ENCODE measurements around the gene NHSL2. TPM values are rescaled to one million over a fixed set of nuclear protein-coding genes. Genes with fewer than 3 reads are reported as not detected.

Gene NHSL2
- total RNA-seq, 1 experiment from 2014 or later = 0.29 TPM

GRCh38 chrX:72023071-72023470 is 112.4 kb downstream of the NHSL2 start:
- Histone ChIP-seq H3K9me3 (replicated peaks) (no peaks in the 10 kb centered on the region), H3K4me3 (no peak overlapping the region), H3K36me3 (no peaks in the 10 kb centered on the region), H3K27me3 (replicated peaks) (no peaks in the 10 kb centered on the region), H3K4me1 (replicated peaks) (peaks cover 8% of the 10 kb centered on the region), H3K27ac (no peak overlapping the region)
- no peak for DNase-seq (ENCODE audit: low read depth in 1 of 2, low spot score in 2 of 2)

DNA sequence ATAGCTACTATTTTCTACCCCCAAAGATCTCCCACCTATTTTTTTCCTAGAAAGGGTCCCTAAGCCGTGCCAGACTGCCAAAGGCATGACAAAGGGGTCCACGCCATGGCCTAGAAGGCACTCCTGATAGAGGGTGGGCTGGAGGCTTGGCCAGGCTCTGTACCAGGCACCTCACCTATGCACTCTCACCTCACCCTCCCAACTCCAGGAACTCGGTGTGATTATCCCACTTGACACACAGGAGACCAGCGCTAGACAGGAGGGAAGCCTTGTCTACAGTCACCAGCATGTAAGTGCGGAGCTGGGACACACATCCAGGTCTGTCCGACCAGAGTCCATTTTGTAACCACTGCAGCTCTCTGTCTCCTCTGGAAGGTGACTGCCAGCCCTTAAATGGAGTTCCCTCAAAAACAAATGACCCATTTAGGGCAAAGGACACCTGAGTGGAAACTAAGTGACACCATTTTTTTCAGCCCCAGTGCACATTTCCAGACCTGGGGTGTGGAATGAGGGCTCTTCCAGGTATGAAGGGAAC is 114.7 kb downstream of the NHSL2 start:
- no peaks in the 10 kb centered on the region for H3K36me3 ChIP-seq
- no peak for DNase-seq (ENCODE audit: low read depth in 1 of 2, low spot score in 2 of 2)
- H3K9me3 ChIP-seq (replicated peaks) = no peaks in the 10 kb centered on the region
- H3K4me1 ChIP-seq (replicated peaks) = peaks cover 20% of the 10 kb centered on the region
- H3K27me3 ChIP-seq (replicated peaks) = no peaks in the 10 kb centered on the region
- H3K27ac ChIP-seq = no peak overlapping the region
- no peak overlapping the region for H3K4me3 ChIP-seq

- H3K4me1 ChIP-seq (replicated peaks) = peaks cover 24% of the 10 kb centered on the region
- H3K27me3 ChIP-seq (replicated peaks) = no peaks in the 10 kb centered on the region
- H3K36me3 ChIP-seq = no peaks in the 10 kb centered on the region
- no peak for DNase-seq (ENCODE audit: low read depth in 1 of 2, low spot score in 2 of 2)
- H3K9me3 ChIP-seq (replicated peaks) = no peaks in the 10 kb centered on the region
- H3K27ac ChIP-seq = no peak overlapping the region
- H3K4me3 ChIP-seq = no peak overlapping the region
These were observed 115.8 kb downstream of the NHSL2 start for GRCh38 chrX:72026341-72027023.

DNA sequence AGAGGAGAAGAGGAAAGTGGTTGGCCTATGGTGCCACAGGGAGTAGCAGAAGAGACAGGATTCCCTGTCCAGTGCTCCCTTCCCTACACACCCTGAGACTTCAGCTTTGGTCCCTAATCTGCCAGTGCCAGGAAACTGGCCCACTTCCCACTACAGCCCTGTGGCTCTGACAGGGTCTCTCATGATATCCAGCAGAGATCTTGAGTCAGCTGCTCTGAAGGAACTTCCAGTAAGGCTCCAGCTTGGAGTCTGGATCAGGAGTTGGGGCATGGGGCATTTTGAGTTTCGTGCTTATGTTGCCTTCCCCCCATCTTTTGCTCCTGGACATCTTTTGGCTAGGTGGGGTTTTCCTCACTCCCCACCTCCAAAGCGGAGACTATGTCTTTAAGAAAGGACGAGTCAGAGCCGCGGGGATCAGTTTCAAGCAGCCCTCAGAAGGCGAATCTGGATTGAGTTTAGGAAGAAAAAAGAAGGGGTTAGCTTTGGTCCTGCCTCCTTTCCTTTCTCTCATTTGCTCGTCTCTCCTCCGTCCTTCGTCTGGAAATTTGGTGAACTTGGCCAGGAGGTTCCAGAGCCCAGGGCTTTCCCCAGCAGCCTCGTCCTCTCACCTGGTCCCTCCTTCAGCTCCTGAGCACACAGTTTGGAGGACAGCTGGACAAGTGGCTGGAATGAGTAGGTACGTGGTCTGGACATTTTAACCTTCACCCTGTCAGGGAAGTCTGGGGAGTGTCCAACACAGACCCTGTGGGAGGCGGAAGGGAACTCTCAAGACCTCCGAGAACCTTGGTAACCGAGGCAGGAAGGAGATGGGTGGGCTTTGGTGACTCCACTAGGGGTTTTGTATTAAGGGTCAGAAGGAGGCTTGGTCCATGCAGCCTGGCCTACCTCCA is 116.6 kb downstream of the NHSL2 start:
- H3K9me3 ChIP-seq (replicated peaks) = no peaks in the 10 kb centered on the region
- H3K27ac ChIP-seq = no peak overlapping the region
- peaks cover 24% of the 10 kb centered on the region for H3K4me1 ChIP-seq (replicated peaks)
- no peaks in the 10 kb centered on the region for H3K27me3 ChIP-seq (replicated peaks)
- no peak overlapping the region for H3K4me3 ChIP-seq
- H3K36me3 ChIP-seq = no peaks in the 10 kb centered on the region
- DNase-seq (ENCODE audit: low read depth in 1 of 2, low spot score in 2 of 2) = no peak

GRCh38 chrX:72027914-72028307 is 117.3 kb downstream of the NHSL2 start:
- H3K36me3 ChIP-seq = no peaks in the 10 kb centered on the region
- H3K27me3 ChIP-seq (replicated peaks) = no peaks in the 10 kb centered on the region
- DNase-seq (ENCODE audit: low read depth in 1 of 2, low spot score in 2 of 2) = no peak
- no peak overlapping the region for H3K4me3 ChIP-seq
- H3K4me1 ChIP-seq (replicated peaks) = peaks cover 24% of the 10 kb centered on the region
- H3K9me3 ChIP-seq (replicated peaks) = no peaks in the 10 kb centered on the region
- H3K27ac ChIP-seq = no peak overlapping the region

DNA sequence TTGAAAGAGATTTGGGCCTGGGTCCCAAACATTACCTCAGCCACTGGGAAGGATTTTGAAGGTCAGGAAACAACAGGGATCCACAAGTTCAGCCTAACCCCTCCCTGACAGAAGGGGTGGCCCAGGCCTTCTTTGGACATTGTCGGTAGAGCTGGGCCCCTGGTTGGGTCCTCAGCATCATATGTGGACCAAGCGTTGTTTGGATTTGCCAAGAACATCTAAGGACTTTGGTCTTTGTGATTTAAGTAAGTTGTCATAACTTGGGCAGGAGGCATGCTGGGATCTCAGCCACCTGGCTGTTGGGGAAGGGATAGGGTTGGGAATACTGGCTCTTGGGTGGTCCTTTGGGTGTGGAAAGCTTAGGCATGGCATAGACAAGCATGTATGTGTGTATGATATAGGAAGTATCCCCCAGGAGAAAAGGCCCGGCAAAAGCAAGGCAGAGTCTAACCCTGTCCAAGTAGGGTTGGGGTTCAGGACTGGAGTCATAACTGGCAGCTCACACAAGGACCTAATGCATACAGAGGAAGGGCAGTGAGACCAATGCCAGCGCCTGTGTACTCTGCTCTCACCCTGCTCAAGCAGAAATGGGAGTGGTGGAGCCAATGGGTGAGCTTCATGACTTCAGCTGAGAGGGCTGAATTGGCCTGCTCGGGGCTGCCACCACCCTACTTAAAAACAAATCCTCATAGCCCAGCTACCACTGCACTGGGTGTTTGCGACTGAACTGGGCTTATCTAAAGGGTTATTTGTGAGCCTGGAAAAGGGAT is 118.2 kb downstream of the NHSL2 start:
- DNase-seq (ENCODE audit: low read depth in 1 of 2, low spot score in 2 of 2) = no peak
- Histone ChIP-seq H3K9me3 (replicated peaks) (no peaks in the 10 kb centered on the region), H3K4me1 (replicated peaks) (peaks cover 24% of the 10 kb centered on the region), H3K27me3 (replicated peaks) (no peaks in the 10 kb centered on the region), H3K4me3 (no peak overlapping the region), H3K36me3 (no peaks in the 10 kb centered on the region), H3K27ac (peak overlapping the region; percentile 43; the same call in 1 of the 2 replicates)

- no peaks in the 10 kb centered on the region for H3K36me3 ChIP-seq
- H3K27me3 ChIP-seq (replicated peaks) = no peaks in the 10 kb centered on the region
- no peak overlapping the region for H3K4me3 ChIP-seq
- peaks cover 24% of the 10 kb centered on the region for H3K4me1 ChIP-seq (replicated peaks)
- no peaks in the 10 kb centered on the region for H3K9me3 ChIP-seq (replicated peaks)
- H3K27ac ChIP-seq = peak overlapping the region; percentile 42
- peak; percentile 58 to 66 for DNase-seq (ENCODE audit: low read depth in 1 of 2, low spot score in 2 of 2)
These were observed 119.1 kb downstream of the NHSL2 start for GRCh38 chrX:72029483-72030411.

- H3K4me3 ChIP-seq = no peak overlapping the region
- peaks cover 24% of the 10 kb centered on the region for H3K4me1 ChIP-seq (replicated peaks)
- DNase-seq (ENCODE audit: low read depth in 1 of 2, low spot score in 2 of 2) = no peak
- no peak overlapping the region for H3K27ac ChIP-seq
- no peaks in the 10 kb centered on the region for H3K36me3 ChIP-seq
- H3K9me3 ChIP-seq (replicated peaks) = no peaks in the 10 kb centered on the region
- no peaks in the 10 kb centered on the region for H3K27me3 ChIP-seq (replicated peaks)
These were observed 119.8 kb downstream of the NHSL2 start for GRCh38 chrX:72030431-72030830.

- DNase-seq (ENCODE audit: low read depth in 1 of 2, low spot score in 2 of 2) = no peak
- H3K36me3 ChIP-seq = no peaks in the 10 kb centered on the region
- H3K9me3 ChIP-seq (replicated peaks) = no peaks in the 10 kb centered on the region
- no peaks in the 10 kb centered on the region for H3K27me3 ChIP-seq (replicated peaks)
- no peak overlapping the region for H3K27ac ChIP-seq
- peaks cover 24% of the 10 kb centered on the region for H3K4me1 ChIP-seq (replicated peaks)
- H3K4me3 ChIP-seq = no peak overlapping the region
These were observed 120.5 kb downstream of the NHSL2 start for GRCh38 chrX:72031118-72031517.

GRCh38 chrX:72031634-72032033 is 121.0 kb downstream of the NHSL2 start:
- Histone ChIP-seq H3K27me3 (replicated peaks) (no peaks in the 10 kb centered on the region), H3K27ac (no peak overlapping the region), H3K4me1 (replicated peaks) (peaks cover 24% of the 10 kb centered on the region), H3K36me3 (no peaks in the 10 kb centered on the region), H3K4me3 (no peak overlapping the region), H3K9me3 (replicated peaks) (no peaks in the 10 kb centered on the region)
- DNase-seq (ENCODE audit: low read depth in 1 of 2, low spot score in 2 of 2) = no peak

GRCh38 chrX:72037601-72038000 is 127.0 kb downstream of the NHSL2 start:
- Histone ChIP-seq H3K4me1 (replicated peaks) (peaks cover 5% of the 10 kb centered on the region; the same call in 1 of the 2 replicates), H3K27ac (no peak overlapping the region), H3K36me3 (no peaks in the 10 kb centered on the region), H3K4me3 (no peak overlapping the region), H3K9me3 (replicated peaks) (no peaks in the 10 kb centered on the region), H3K27me3 (replicated peaks) (no peaks in the 10 kb centered on the region)
- no peak for DNase-seq (ENCODE audit: low read depth in 1 of 2, low spot score in 2 of 2)

GRCh38 chrX:72038016-72038415 is 127.4 kb downstream of the NHSL2 start:
- DNase-seq (ENCODE audit: low read depth in 1 of 2, low spot score in 2 of 2) = no peak
- Histone ChIP-seq H3K4me3 (no peak overlapping the region), H3K27ac (no peak overlapping the region), H3K9me3 (replicated peaks) (no peaks in the 10 kb centered on the region), H3K36me3 (no peaks in the 10 kb centered on the region), H3K27me3 (replicated peaks) (no peaks in the 10 kb centered on the region), H3K4me1 (replicated peaks) (peaks cover 5% of the 10 kb centered on the region; the same call in 1 of the 2 replicates)

GRCh38 chrX:72038868-72039267 is 128.2 kb downstream of the NHSL2 start:
- Histone ChIP-seq H3K27me3 (replicated peaks) (no peaks in the 10 kb centered on the region), H3K27ac (no peak overlapping the region)
- DNase-seq (ENCODE audit: low read depth in 1 of 2, low spot score in 2 of 2) = no peak

More at GRCh38 chrX:72038868-72039267, 128.2 kb downstream of the NHSL2 start:
- Histone ChIP-seq H3K36me3 (no peaks in the 10 kb centered on the region), H3K9me3 (replicated peaks) (no peaks in the 10 kb centered on the region), H3K4me3 (no peak overlapping the region), H3K4me1 (replicated peaks) (peaks cover 5% of the 10 kb centered on the region; the same call in 1 of the 2 replicates)

All from SJSA1 (cell line).